Left cardiac atrium (tissue), 4 donors: ENCODE data around the gene STK10. TPM values are rescaled to one million over a fixed set of nuclear protein-coding genes. Genes with fewer than 3 reads are reported as not detected.
A peak's percentile ranks its signal among the peaks of the same experiment; 100 is the strongest.

ENCODE experiments used
- ATAC-seq, 2 donors: fragments of 200-7000 bp; cut with Tn5 transposase; one replicate each; pipeline ENCODE4 v1.9.1; 2020; ENCODE audit warnings: mild to moderate bottlenecking in 2 of 2, moderate library complexity in 2 of 2
- DNase-seq: peaks from one replicate; pipeline ENCODE4 v3.0.0-alpha.2; 2020
- intact Hi-C, 2 donors: fragments of 100-400 bp; cut with DNase I; formaldehyde crosslinking; loops; one replicate each; pipeline versions ENCODE4 v1.14.1 to v1.15.1; 2022 to 2023
- total RNA-seq, 2 donors: library from RNA; stranded (reverse); fragmentation: NEBNext Ultra II Directional; extraction: Animal tissue kit (Norgen Biotek cat#: 25700); gene quantifications; one replicate each; pipeline ENCODE4 v1.2.1, GENCODE V29; 2021
- donor health status: DM: no; HTN: yes; CAD: no.
- donor health status: DM: no; HTN: yes; CAD: no; lungs with severe emphysema.
- donor health status: DM: yes; HTN: yes; CAD: no.
- donor health status: Dilated cardiomyopathy.

STK10 gene
- total RNA-seq, 2 donors from 2014 or later, result 15.4 to 18.1 TPM

DNA sequence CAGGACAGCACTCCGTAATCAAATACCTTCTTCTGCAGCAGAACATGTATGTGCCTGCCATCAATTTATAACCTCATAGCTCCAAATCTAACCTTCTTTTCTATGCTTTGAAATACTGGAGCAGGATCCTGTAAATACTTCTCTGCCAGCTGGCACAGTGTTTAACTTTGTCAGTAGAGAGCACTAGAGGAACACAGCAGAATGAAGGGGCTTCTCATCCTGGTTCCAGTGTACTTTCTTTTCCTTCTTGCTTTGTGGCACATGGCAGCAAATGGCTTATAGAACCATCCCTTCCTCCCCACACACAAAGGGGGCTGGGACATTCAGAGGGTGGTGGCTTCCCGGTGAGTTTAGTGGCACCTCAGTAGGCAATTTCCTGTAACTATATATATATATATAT lies 177.7 kb downstream of the STK10 start:
- ATAC-seq (no peak), DNase-seq (no peak)
- intact Hi-C loops, result loop anchor here in 1 of 2 donors (5.0 kb wide), 1 partner anchor 42 kb away; no protein-coding TSS in a partner anchor

DNA sequence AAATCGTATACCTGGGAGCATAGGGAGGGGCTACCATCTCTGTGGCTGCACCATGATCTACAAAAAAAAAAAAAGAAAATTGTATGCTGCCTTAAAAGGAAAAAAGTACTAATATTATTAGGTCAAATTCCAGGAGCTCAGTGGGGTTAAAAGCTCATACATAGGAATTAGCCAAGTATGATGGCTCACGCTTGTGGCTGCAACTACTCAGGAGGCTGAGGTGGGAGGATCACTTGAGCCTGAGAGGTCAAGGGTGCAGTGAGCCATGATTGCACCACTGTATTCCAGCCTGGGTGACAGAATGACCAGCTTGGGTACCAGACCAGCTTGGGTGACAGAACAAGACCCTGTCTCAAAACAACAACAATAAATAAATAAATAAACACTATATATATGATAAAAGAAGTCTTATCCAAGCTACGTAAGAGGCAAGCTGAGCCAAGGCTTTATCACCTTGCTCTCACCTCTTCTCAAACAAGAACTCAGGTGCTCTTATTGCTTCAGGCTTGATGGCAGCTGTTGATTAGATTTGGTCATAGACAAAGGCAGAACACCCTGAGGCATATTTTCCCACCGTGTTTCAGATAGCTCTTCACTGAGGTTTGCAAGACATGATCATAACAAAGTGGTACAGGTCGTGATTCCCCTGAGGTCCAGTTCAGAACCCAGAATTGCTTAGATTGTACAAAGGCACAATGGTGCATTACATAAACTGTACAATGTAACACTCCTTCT lies 178.3 kb downstream of the STK10 start:
- intact Hi-C loops, result loop anchor here in 1 of 2 donors (5.0 to 10.0 kb wide), 2 partner anchors 43 to 95 kb away; no protein-coding TSS in a partner anchor
- ATAC-seq (no peak), DNase-seq (no peak)

- intact Hi-C loops, result loop anchor here in 1 of 2 donors (10.0 kb wide), 1 partner anchor 94 kb away; no protein-coding TSS in a partner anchor
- ATAC-seq, result no peak
- DNase-seq, result no peak
Measured at GRCh38 chr5:172008689-172009141, 179.3 kb downstream of the STK10 start.

GRCh38 chr5:172008111-172008455 lies 179.9 kb downstream of the STK10 start:
- no peak for ATAC-seq
- DNase-seq, result no peak
- intact Hi-C loops, result loop anchor here in 1 of 2 donors (10.0 kb wide), 1 partner anchor 93 kb away; no protein-coding TSS in a partner anchor

GRCh38 chr5:172007175-172008110 lies 180.6 kb downstream of the STK10 start:
- ATAC-seq, result peak; percentile 3 to 4
- intact Hi-C loops, result loop anchor here in 1 of 2 donors (10.0 kb wide), 1 partner anchor 93 kb away; no protein-coding TSS in a partner anchor
- DNase-seq, result no peak

- DNase-seq (peak; percentile 98), ATAC-seq (peak; percentile 94 to 95)
- intact Hi-C loops, result loop anchor here in 1 of 2 donors (10.0 kb wide), 1 partner anchor 92 kb away; no protein-coding TSS in a partner anchor
Measured at GRCh38 chr5:172006321-172007174, 181.5 kb downstream of the STK10 start, which contains the start of gene FBXW11. TSS of gene FBXW11 (minus strand) at chr5:172006638. CDS start at chr5:172006502, 136 bp downstream.

GRCh38 chr5:172005708-172006320 lies 182.2 kb downstream of the STK10 start:
- intact Hi-C loops, result loop anchor here in 1 of 2 donors (10.0 kb wide), 1 partner anchor 91 kb away; no protein-coding TSS in a partner anchor
- DNase-seq (peak; percentile 34), ATAC-seq (peak; percentile 13 to 30)

DNA sequence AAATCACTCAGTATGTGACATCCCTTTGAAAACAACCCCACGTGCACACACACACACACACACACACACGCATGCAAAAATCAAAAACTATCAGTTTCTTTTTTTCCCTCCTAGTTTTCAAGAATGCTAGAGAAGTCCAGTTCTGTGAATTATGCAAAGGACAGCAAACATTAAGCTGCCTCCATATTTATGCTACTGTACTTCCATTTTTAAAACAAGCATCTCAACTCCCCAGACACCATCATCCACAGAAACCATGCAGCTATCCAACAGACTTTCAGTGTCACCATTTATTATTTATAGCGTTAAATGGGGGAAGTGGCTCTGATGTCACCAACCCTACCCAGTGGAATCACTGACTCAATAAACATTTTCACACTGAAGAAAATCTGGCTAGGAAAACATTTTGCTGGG lies 183.2 kb downstream of the STK10 start:
- intact Hi-C loops, result loop anchor here in 1 of 2 donors (10.0 kb wide), 1 partner anchor 90 kb away; no protein-coding TSS in a partner anchor
- ATAC-seq, result no peak
- no peak for DNase-seq

- DNase-seq, result no peak
- no peak for ATAC-seq
- intact Hi-C loops, result loop anchor here in 1 of 2 donors (10.0 kb wide), 1 partner anchor 89 kb away; no protein-coding TSS in a partner anchor
Measured at GRCh38 chr5:172003746-172004145, 184.3 kb downstream of the STK10 start.

DNA sequence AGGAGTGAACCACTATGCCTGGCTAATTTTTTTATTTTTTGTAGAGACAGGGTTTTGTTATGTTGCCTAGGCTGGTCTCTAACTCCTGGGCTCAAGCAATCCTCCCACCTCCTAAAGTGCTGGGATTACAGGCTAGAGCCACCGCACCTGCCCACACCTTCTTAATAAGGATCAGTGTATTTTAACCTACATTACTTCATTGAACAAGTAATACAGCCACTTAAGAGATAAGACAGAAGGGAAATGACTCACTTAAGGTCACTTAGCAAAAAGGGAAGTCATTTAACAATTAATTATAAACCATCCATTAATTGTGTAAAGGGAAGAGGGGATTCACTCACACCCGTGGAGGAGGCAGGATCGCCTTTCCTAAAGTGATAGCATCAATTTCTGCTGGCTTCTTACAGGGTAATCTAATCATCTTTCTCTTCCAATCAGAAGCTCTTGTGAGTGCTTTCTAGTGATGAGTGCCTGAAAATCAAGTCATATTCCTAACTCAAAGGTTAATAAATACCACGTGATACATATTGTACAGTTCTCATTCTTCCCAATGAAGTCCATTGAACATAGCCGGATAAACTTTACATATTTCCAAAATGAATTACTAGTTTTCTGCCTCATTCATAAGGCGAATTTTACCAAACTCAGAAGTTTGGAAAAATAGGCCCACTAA lies 185.0 kb downstream of the STK10 start:
- ATAC-seq, result no peak
- DNase-seq, result no peak
- intact Hi-C loops, result loop anchor here in 1 of 2 donors (10.0 kb wide), 1 partner anchor 88 kb away; no protein-coding TSS in a partner anchor

- DNase-seq (no peak), ATAC-seq (no peak)
- intact Hi-C loops, result loop anchor here in 1 of 2 donors (10.0 kb wide), 1 partner anchor 88 kb away; no protein-coding TSS in a partner anchor
Measured at GRCh38 chr5:172002310-172002709, 185.7 kb downstream of the STK10 start.

DNA sequence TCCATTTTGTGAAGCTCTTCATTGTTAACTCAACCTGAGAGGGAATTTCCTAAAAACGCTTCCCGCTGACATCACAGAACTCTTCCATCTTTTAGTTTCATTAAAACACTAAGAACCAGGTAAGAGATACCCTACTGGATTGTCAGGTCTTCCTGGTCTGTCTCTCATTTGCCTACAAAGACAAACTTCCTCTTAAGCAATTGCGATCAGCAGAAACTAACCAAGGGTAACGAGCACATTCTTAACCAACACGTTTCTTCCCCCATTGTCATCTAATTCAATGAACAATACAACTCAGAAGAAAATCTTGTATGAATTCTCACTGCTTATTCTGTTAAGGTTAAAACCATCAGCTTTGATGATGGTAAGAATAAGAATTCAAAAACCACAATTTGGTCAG lies 188.1 kb downstream of the STK10 start:
- intact Hi-C loops, result loop anchor here in 1 of 2 donors (10.0 kb wide), 1 partner anchor 85 kb away; no protein-coding TSS in a partner anchor
- no peak for DNase-seq
- no peak for ATAC-seq

- intact Hi-C loops, result no loop called here
- ATAC-seq (no peak), DNase-seq (no peak)
Measured at GRCh38 chr5:171999100-171999499, 188.9 kb downstream of the STK10 start.

DNA sequence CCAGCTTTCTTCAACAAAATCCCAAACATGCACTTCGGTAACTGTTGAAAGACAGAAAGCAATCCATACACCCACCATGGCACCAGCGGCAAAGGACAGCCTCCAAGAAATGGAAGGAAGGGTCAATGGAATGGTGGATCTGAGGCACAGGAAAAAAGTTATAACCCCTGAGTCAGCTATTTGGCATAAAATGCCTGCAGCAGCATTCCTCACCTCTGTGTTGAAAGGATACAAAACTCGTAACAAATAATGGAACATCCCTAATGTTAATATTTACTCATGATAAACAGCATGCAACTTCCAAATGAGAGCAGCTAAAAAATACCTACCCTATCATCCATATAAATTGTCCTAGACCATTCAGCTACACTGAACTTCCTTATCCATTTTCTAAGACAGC lies 191.0 kb downstream of the STK10 start:
- intact Hi-C loops, result no loop called here

GRCh38 chr5:171992813-171993212 lies 195.2 kb downstream of the STK10 start:
- DNase-seq (no peak), ATAC-seq (no peak)
- intact Hi-C loops, result no loop called here

More for the DNA sequence above, 191.0 kb downstream of the STK10 start:
- no peak for DNase-seq
- peak in 1 of 2 donors; percentile 54 for ATAC-seq

DNA sequence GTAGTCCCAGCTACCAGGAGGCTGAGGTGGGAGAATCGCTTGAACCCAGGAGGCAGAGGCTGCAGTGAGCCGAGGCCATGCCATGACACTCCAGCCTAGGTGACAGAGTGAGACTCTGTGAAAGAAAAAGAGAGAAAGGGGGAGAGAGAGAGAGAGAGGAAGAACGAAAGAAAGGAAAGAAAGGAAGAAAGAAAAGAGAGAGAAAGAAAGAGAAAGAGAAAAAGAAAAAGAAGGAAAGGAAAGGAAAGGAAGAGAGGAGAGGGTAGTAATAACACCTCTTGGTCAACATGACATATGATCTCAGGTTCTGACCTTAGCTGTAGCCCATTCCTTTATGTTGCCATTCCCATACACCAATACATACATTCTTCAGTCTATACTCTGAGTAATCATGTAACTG lies 195.7 kb downstream of the STK10 start:
- intact Hi-C loops, result no loop called here
- ATAC-seq (no peak), DNase-seq (no peak)
